GM21515 (cell line): ENCODE data around the gene PTK6.
A peak's percentile ranks its signal among the peaks of the same experiment; 100 is the strongest.

Experiments used
- ATAC-seq: cut with Tn5 transposase; IDR thresholded peaks from one replicate; pipeline ENCODE4 v1.9.1; 2021; ENCODE audit not compliant: unreplicated experiment

Gene PTK6

GRCh38 chr20:63545814-63546213, 8.6 kb upstream of the PTK6 start:
- ATAC-seq: no peak

GRCh38 chr20:63544958-63545516, 7.9 kb upstream of the PTK6 start:
- ATAC-seq: no peak

- ATAC-seq: no peak
These were observed 7.2 kb upstream of the PTK6 start for GRCh38 chr20:63544241-63544957.

- no peak for ATAC-seq
These were observed 6.6 kb upstream of the PTK6 start for GRCh38 chr20:63543733-63544132.

GRCh38 chr20:63543131-63543530, 6.0 kb upstream of the PTK6 start:
- no peak for ATAC-seq

- ATAC-seq: no peak
These were observed 5.5 kb upstream of the PTK6 start for GRCh38 chr20:63542696-63543095.

- no peak for ATAC-seq
These were observed 4.9 kb upstream of the PTK6 start for GRCh38 chr20:63542031-63542559.

- no peak for ATAC-seq
These were observed 4.2 kb upstream of the PTK6 start for GRCh38 chr20:63541371-63541770.

- no peak for ATAC-seq
These were observed 3.4 kb upstream of the PTK6 start for GRCh38 chr20:63540417-63541186.

- no peak for ATAC-seq
These were observed 2.5 kb upstream of the PTK6 start for GRCh38 chr20:63539441-63540370.

- no peak for ATAC-seq
These were observed 1.9 kb upstream of the PTK6 start for GRCh38 chr20:63539092-63539430.

GRCh38 chr20:63538204-63539091, 1.3 kb upstream of the PTK6 start:
- ATAC-seq: no peak

- ATAC-seq: peak; percentile 75
These were observed 488 bp upstream of the PTK6 start for GRCh38 chr20:63537525-63538203.

GRCh38 chr20:63536241-63536977, 767 bp downstream of the PTK6 start:
- no peak for ATAC-seq

- no peak for ATAC-seq
These were observed 2.1 kb downstream of the PTK6 start for GRCh38 chr20:63534831-63535651.

GRCh38 chr20:63534427-63534830, 2.7 kb downstream of the PTK6 start:
- ATAC-seq: no peak

GRCh38 chr20:63533871-63534393, 3.2 kb downstream of the PTK6 start:
- no peak for ATAC-seq

- no peak for ATAC-seq
These were observed 3.8 kb downstream of the PTK6 start for GRCh38 chr20:63533388-63533787.
